ENCODE results near the gene CHAC1. TPM values are rescaled to one million over a fixed set of nuclear protein-coding genes. Genes with fewer than 3 reads are reported as not detected.
A peak's percentile ranks its signal among the peaks of the same experiment; 100 is the strongest.

Gene CHAC1
- total RNA-seq, 1 experiment from 2014 or later: 48.7 TPM

DNA sequence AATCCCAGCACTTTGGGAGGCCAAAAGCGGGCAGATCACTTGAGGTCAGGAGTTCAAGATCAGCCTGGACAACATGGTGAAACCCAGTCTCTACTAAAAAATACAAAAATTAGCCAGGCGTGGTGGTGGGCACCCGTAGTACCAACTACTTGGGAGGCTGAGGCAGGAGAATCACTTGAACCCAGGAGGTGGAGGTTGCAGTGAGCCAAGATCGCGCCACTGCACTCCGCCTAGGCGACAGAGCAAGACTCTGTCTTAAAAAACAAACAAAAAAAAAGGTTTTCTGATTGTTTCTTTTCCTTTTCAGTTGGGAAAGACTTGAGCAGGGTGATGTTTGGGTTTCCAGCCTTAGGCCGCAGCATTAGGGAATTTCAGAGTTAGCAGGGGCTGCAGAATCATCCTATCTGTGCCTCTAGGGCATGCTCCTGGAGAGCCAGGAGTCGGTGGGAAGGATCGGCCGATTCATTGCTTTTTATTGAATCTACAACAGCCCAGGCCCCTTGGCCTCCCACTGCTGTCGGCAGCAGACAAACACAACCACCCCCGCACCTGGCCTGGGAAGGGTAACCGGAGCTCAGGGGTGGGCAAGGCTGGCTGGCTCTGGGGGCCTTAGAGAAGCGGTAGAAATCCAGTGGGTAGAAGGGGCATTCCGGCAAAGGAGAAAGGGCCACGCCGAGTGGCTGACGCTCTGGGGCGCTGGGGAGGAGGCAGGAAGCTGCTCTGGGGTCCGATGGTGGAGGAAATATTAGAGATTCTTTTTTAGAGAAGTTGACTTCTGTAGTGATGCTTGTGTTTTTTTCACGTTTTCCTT, 6.3 kb downstream of the CHAC1 start:
- no peak overlapping the region for H3K4ac ChIP-seq (ENCODE audit: low read depth, low read length)

More for the DNA sequence above, 6.3 kb downstream of the CHAC1 start:
- H3K18ac ChIP-seq (ENCODE audit: insufficient read length, low read depth, low read length): no peak overlapping the region
- H2BK15ac ChIP-seq (ENCODE audit: low read depth, low read length): no peak overlapping the region
- WGBS (ENCODE audit: extremely low coverage, insufficient read length, low lambda C conversion rate): no CpG with 5 or more reads among the region's 22 CpGs
- H3K9ac ChIP-seq (ENCODE audit: extremely low read depth, insufficient read length, low read length): no peak overlapping the region
- H3K4me2 ChIP-seq (ENCODE audit: insufficient read depth, insufficient read length, low read length): no peak overlapping the region
- no peak overlapping the region for H2BK20ac ChIP-seq (ENCODE audit: low read depth, low read length, poor library complexity, severe bottlenecking)
- no peak overlapping the region for H2AFZ ChIP-seq (ENCODE audit: low read length)
- no peak overlapping the region for H2AK5ac ChIP-seq (ENCODE audit: insufficient read length, low read length)
- no peak overlapping the region for H2BK5ac ChIP-seq (ENCODE audit: insufficient read length, low read length)
- no peak overlapping the region for H4K91ac ChIP-seq (ENCODE audit: insufficient read length, low read depth, low read length)
- H3K23me2 ChIP-seq (ENCODE audit: insufficient read length, low read depth, low read length, poor library complexity, severe bottlenecking): no peaks in the 10 kb centered on the region
- H4K5ac ChIP-seq (ENCODE audit: insufficient read length, low read depth, low read length): no peak overlapping the region
- no peak overlapping the region for H3K27ac ChIP-seq (ENCODE audit: insufficient read length, low read depth, low read length)
- H3K4me1 ChIP-seq (ENCODE audit: insufficient read depth, low read length): peaks cover 3% of the 10 kb centered on the region; the same call in 1 of the 2 replicates
- Mint-ChIP-seq H3K4me1 (peaks cover 32 to 42% of the 10 kb centered on the region in 2 experiments), H3K36me3 (ENCODE audit: insufficient read depth in 1 of 3, low read depth in 3 of 3) (peaks cover 11 to 32% (median 30%) of the 10 kb centered on the region in 3 experiments), H3K27me3 (ENCODE audit: low read depth) (peaks cover 2% of the 10 kb centered on the region), H3K4me3 (peak overlapping the region in 1 of 2 experiments; percentile 18; a peak in 2 of 5 replicates), H3K27ac (peak overlapping the region; percentile 46 to 93 (median 81); a peak in 5 of 7 replicates), H3K9me3 (peaks cover 2 to 3% of the 10 kb centered on the region in 2 experiments; a peak in 1 of 5 replicates)
- no peak overlapping the region for H2BK12ac ChIP-seq (ENCODE audit: insufficient read length, low read depth, low read length)
- no peak overlapping the region for H3T11ph ChIP-seq (ENCODE audit: low read length)
- H3K27me3 ChIP-seq (ENCODE audit: insufficient read depth, low read length): no peaks in the 10 kb centered on the region
- H4K8ac ChIP-seq (replicated peaks; ENCODE audit: insufficient read length, low read depth, low read length): no peak overlapping the region
- H2BK120ac ChIP-seq (ENCODE audit: low read depth, low read length, poor library complexity, severe bottlenecking): no peak overlapping the region
- no peaks in the 10 kb centered on the region for H3K9me3 ChIP-seq (ENCODE audit: control insufficient read depth, low read depth, low read length)
- no peak overlapping the region for H3K56ac ChIP-seq (ENCODE audit: insufficient read length, low read depth, low read length)
- TF ChIP-seq CTCF (conservative IDR thresholded peaks at IDR 0.05): no peak
- no peaks in the 10 kb centered on the region for H4K20me1 ChIP-seq (ENCODE audit: control insufficient read depth, insufficient read depth, insufficient read length)
- H3K79me1 ChIP-seq (ENCODE audit: insufficient read depth, low read depth, low read length, poor library complexity, severe bottlenecking): no peaks in the 10 kb centered on the region
- H3K14ac ChIP-seq (ENCODE audit: insufficient read depth, low read length): no peak overlapping the region
- no peak overlapping the region for H3K23ac ChIP-seq (ENCODE audit: insufficient read length, low read depth, low read length)
- peak; percentile 56 for DNase-seq
- H3K79me2 ChIP-seq (ENCODE audit: insufficient read depth, low read length): no peaks in the 10 kb centered on the region

All from H9 (cell line).